Brain microvascular endothelial cell (primary cell): ENCODE measurements around the gene SDHAF4.
A peak's percentile ranks its signal among the peaks of the same experiment; 100 is the strongest.
"Not testable (repeated sequence)": the region's sequence is repeated elsewhere in the genome, so short reads cannot be mapped to it uniquely, and the experiment has no call there.

Source experiments
- DNase-seq: peaks from one replicate; pipeline ENCODE4 v3.0.0-alpha.2; 2020
- H3K27ac ChIP-seq: fragments of 250-450 bp; sonication (Bioruptor Pico); 2 replicates; pipeline ENCODE4 v1.5.1; 2020; ENCODE audit warnings: mild to moderate bottlenecking, moderate library complexity
- H3K27me3 ChIP-seq: fragments of 250-450 bp; sonication (Bioruptor Pico); replicated peaks from 2 replicates; pipeline ENCODE4 v1.5.1; 2020; ENCODE audit warnings: mild to moderate bottlenecking
- H3K36me3 ChIP-seq: fragments of 250-450 bp; sonication (Bioruptor Pico); replicated peaks from 2 replicates; pipeline ENCODE4 v1.5.1; 2020; ENCODE audit warnings: mild to moderate bottlenecking
- H3K4me3 ChIP-seq: 2 replicates; pipeline ENCODE4 v1.5.1; 2011; ENCODE audit warnings: low read depth, mild to moderate bottlenecking, control low read depth, low read length, moderate library complexity
- CTCF ChIP-seq: IDR thresholded peaks from 2 replicates; pipeline ENCODE4 v1.5.1; 2011; ENCODE audit warnings: low read depth, mild to moderate bottlenecking, moderate library complexity, low read length, control low read depth, inconsistent platforms; ENCODE audit errors: missing control alignments
- in situ Hi-C: cut with HindIII; loops from 2 replicates; pipeline ENCODE4 v1.10.0; 2017; ENCODE audit warnings: low sequenced_read_pairs, low pct_ligation_motif_present

Gene SDHAF4

GRCh38 chr6:70549327-70549726, 17.4 kb upstream of the SDHAF4 start:
- in situ Hi-C loops, result no loop called here
- no peak overlapping the region for H3K27ac ChIP-seq
- no peak for TF ChIP-seq CTCF
- DNase-seq, result no peak
- H3K27me3 ChIP-seq, result no peaks in the 10 kb centered on the region
- no peak overlapping the region for H3K4me3 ChIP-seq
- no peaks in the 10 kb centered on the region for H3K36me3 ChIP-seq

GRCh38 chr6:70551566-70551965, 15.2 kb upstream of the SDHAF4 start:
- no peak for TF ChIP-seq CTCF
- no peaks in the 10 kb centered on the region for H3K36me3 ChIP-seq
- H3K27me3 ChIP-seq, result no peaks in the 10 kb centered on the region
- no peak for DNase-seq
- H3K27ac ChIP-seq, result no peak overlapping the region
- no peak overlapping the region for H3K4me3 ChIP-seq
- in situ Hi-C loops, result no loop called here

- H3K36me3 ChIP-seq, DNase-seq, H3K27ac ChIP-seq, H3K27me3 ChIP-seq, in situ Hi-C loops, H3K4me3 ChIP-seq: not testable (repeated sequence)
Observed at GRCh38 chr6:70552286-70552940, 14.3 kb upstream of the SDHAF4 start.

- H3K27ac ChIP-seq, result no peak overlapping the region
- in situ Hi-C loops, result no loop called here
- DNase-seq, result no peak
- H3K36me3 ChIP-seq, result no peaks in the 10 kb centered on the region
- H3K27me3 ChIP-seq, result no peaks in the 10 kb centered on the region
- H3K4me3 ChIP-seq, result no peak overlapping the region
- TF ChIP-seq CTCF, result no peak
Observed at GRCh38 chr6:70552974-70553373, 13.8 kb upstream of the SDHAF4 start.

GRCh38 chr6:70557998-70558397, 8.7 kb upstream of the SDHAF4 start:
- no peak for DNase-seq
- Histone ChIP-seq H3K27me3 (no peaks in the 10 kb centered on the region), H3K36me3 (no peaks in the 10 kb centered on the region), H3K27ac (no peak overlapping the region), H3K4me3 (no peak overlapping the region)
- TF ChIP-seq CTCF, result no peak
- in situ Hi-C loops, result no loop called here

GRCh38 chr6:70562401-70562800, 4.3 kb upstream of the SDHAF4 start:
- H3K27ac ChIP-seq, DNase-seq, H3K36me3 ChIP-seq, H3K4me3 ChIP-seq, H3K27me3 ChIP-seq, in situ Hi-C loops: not testable (repeated sequence)

GRCh38 chr6:70563530-70563929, 3.2 kb upstream of the SDHAF4 start:
- DNase-seq, result peak; percentile 32
- H3K27me3 ChIP-seq, result no peaks in the 10 kb centered on the region
- H3K4me3 ChIP-seq, result no peak overlapping the region
- TF ChIP-seq CTCF, result no peak
- H3K27ac ChIP-seq, result no peak overlapping the region
- no peaks in the 10 kb centered on the region for H3K36me3 ChIP-seq
- in situ Hi-C loops, result no loop called here
